GM13977 (cell line): ENCODE measurements around the gene MKKS.
"Not testable (repeated sequence)": the region's sequence is repeated elsewhere in the genome, so short reads cannot be mapped to it uniquely, and the experiment has no call there.

ENCODE experiments used
- DNase-seq: peaks from one replicate; pipeline ENCODE4 v3.0.0; 2012; ENCODE audit warnings: low spot score
- CTCF ChIP-seq: IDR thresholded peaks from 2 replicates; pipeline ENCODE4 v1.5.1; 2012; ENCODE audit warnings: mild to moderate bottlenecking, control low read depth; ENCODE audit not compliant: insufficient read depth; ENCODE audit errors: extremely low read depth, missing control alignments
- in situ Hi-C: fragments of 300-500 bp; cut with MboI; formaldehyde crosslinking; loops from one replicate; pipeline ENCODE4 v1.12.0; 2022; ENCODE audit warnings: low sequenced_read_pairs, low pct_unique_long_range_greater_than_20kb, mixed read lengths, inconsistent platforms; ENCODE audit not compliant: unreplicated experiment

MKKS gene

GRCh38 chr20:10398834-10399369, 35.1 kb downstream of the MKKS start:
- no peak for DNase-seq
- in situ Hi-C loops, result no loop called here
- TF ChIP-seq CTCF, result no peak

DNA sequence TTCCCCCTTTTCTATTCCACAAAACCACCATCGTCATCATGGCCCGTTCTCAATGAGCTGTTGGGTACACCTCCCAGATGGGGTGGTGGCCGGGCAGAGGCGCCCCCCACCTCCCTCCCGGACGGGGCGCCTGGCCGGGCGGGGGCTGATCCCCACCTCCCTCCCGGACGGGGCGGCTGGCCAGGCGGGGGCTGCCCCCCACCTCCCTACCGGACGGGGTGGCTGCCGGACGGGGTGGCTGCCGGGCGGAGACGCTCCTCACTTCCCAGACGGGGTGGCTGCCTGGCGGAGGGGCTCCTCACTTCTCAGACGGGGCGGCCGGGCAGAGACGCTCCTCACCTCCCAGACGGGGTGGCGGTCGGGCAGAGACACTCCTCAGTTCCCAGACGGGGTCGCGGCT, 39.3 kb downstream of the MKKS start:
- in situ Hi-C loops, DNase-seq: not testable (repeated sequence)

GRCh38 chr20:10390709-10391108, 43.3 kb downstream of the MKKS start:
- in situ Hi-C loops, result no loop called here
- TF ChIP-seq CTCF, result no peak

DNA sequence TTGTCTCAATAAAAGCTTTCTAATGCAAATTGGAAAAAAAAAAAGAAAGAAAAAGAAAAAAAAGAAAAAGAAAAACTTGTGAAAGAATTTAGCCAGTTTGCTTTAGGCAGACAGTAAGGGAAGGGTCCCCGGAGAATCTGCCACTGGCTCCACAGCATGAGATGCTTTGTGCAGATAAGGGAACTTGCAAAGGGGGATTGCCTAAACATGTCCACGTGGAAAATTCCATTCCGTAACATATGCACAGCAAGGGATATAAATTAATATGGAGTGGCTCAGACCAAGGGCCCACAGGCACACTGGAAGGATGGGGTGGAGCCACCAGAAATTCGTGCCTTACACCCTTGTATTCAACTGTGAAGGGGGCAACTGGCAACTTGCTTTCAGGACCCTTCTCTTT, 45.4 kb downstream of the MKKS start:
- TF ChIP-seq CTCF, result no peak
- in situ Hi-C loops, result no loop called here
- no peak for DNase-seq

More at GRCh38 chr20:10390709-10391108, 43.3 kb downstream of the MKKS start:
- DNase-seq, result no peak

DNA sequence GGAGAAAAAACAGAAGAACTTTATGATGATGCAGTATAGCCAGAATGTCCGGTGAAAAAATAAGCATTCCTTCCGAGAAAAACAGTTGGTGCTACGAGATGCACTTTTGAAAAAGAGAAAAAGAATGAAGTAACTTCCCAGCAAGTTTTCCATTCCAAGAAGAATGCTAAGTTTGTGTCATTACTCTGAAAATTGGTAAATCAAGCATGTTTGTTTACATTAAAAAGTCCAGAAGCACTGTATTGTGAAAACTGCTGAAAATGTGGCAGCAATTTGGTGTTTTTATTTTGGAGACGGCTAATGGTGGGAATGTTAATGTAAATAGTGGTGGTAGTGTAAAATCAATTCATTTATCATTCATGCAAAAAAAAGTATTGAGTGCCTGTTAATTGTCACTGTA, 46.3 kb downstream of the MKKS start:
- in situ Hi-C loops, result no loop called here
- DNase-seq, result no peak
- TF ChIP-seq CTCF, result no peak

GRCh38 chr20:10385850-10386544, 48.0 kb downstream of the MKKS start:
- in situ Hi-C loops, result no loop called here
- TF ChIP-seq CTCF, result no peak

DNA sequence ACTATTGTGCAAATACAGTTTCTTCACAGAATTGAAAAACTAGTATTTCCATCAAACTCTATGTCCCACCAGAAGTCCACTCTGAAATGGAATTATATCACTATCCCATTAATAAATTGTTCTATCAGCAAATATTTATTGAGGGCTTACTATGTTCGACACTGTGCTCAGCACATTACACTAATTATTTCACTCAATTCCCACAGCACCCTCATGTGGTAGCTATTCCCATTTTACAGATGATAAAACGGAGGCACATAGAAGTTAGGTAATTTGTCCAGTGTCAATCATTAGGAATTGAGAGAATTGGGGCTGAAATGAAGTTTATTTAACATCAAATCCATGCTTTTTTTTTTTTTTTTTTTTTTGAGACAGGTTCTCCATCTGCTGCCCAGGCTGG, 52.5 kb downstream of the MKKS start:
- in situ Hi-C loops, result no loop called here
- no peak for DNase-seq

More at GRCh38 chr20:10385850-10386544, 48.0 kb downstream of the MKKS start:
- no peak for DNase-seq

More for the DNA sequence above, 52.5 kb downstream of the MKKS start:
- TF ChIP-seq CTCF, result peak; percentile 19
